SK-N-SH (cell line): Measurements from ENCODE around the gene STK32C.

Experiments used
- CTCF ChIP-seq: fragments of 200-600 bp; sonication (generic); IDR thresholded peaks from 2 replicates; pipeline ENCODE4 v1.6.1; 2017; ENCODE audit warnings: antibody characterized with exemption, mild to moderate bottlenecking, moderate library complexity
- EZH2phosphoT487 ChIP-seq: fragments of 200-600 bp; sonication (generic); IDR thresholded peaks from 2 replicates; pipeline ENCODE4 v1.6.1; 2017; ENCODE audit warnings: low read depth, mixed run types, mild to moderate bottlenecking, antibody characterized with exemption, moderate library complexity, borderline replicate concordance
- GABPA ChIP-seq: IDR thresholded peaks from 2 replicates; pipeline ENCODE4 v1.4.0; 2012; ENCODE audit warnings: low read depth, mild to moderate bottlenecking
- MAX ChIP-seq: IDR thresholded peaks from 2 replicates; pipeline ENCODE4 v1.4.0; 2012; ENCODE audit warnings: low read depth
- NFIC ChIP-seq: IDR thresholded peaks from 2 replicates; pipeline ENCODE4 v1.4.0; 2012; ENCODE audit warnings: borderline replicate concordance
- NRF1 ChIP-seq: IDR thresholded peaks from 2 replicates; pipeline ENCODE4 v1.6.1; 2012; ENCODE audit warnings: low read depth, mild to moderate bottlenecking, low read length
- POLR2AphosphoS5 ChIP-seq: IDR thresholded peaks from 2 replicates; pipeline ENCODE4 v1.6.1; 2012; ENCODE audit warnings: low read depth, low read length
- RFX5 ChIP-seq: IDR thresholded peaks from 2 replicates; pipeline ENCODE4 v1.6.1; 2012; ENCODE audit warnings: mild to moderate bottlenecking, improper control_type of control experiment, low read length
- RXRA ChIP-seq: IDR thresholded peaks from 2 replicates; pipeline ENCODE4 v1.4.0; 2012; ENCODE audit warnings: low read depth, mild to moderate bottlenecking, borderline replicate concordance
- USF2 ChIP-seq: fragments of 150-350 bp; IDR thresholded peaks from 2 replicates; pipeline ENCODE4 v1.6.1; 2017; ENCODE audit warnings: antibody characterized with exemption, low read length, low read depth, borderline replicate concordance
- YY1 ChIP-seq: IDR thresholded peaks from 2 replicates; pipeline ENCODE4 v1.4.0; 2012; ENCODE audit warnings: low read depth, mild to moderate bottlenecking

GRCh38 chr10:132213917-132214316 lies 93.8 kb downstream of the STK32C start:
- TF ChIP-seq CTCF: no peak
- TF ChIP-seq RXRA: no peak
- TF ChIP-seq USF2: no peak
- TF ChIP-seq YY1: no peak
- TF ChIP-seq GABPA: no peak
- no peak for TF ChIP-seq POLR2AphosphoS5
- TF ChIP-seq MAX: no peak
- no peak for TF ChIP-seq EZH2phosphoT487
- no peak for TF ChIP-seq NFIC
- no peak for TF ChIP-seq NRF1
- TF ChIP-seq RFX5: no peak
